Glomerular visceral epithelial cell (primary cell): ENCODE results near the gene GYPE.
"Not testable (repeated sequence)": the region's sequence is repeated elsewhere in the genome, so short reads cannot be mapped to it uniquely, and the experiment has no call there.

Source experiments
- DNase-seq: peaks from one replicate; pipeline ENCODE4 v3.0.0-alpha.2; 2016; ENCODE audit errors: extremely low spot score

Gene GYPE

GRCh38 chr4:143869925-143870324, 35.4 kb downstream of the GYPE start:
- not testable (repeated sequence) for DNase-seq

DNA sequence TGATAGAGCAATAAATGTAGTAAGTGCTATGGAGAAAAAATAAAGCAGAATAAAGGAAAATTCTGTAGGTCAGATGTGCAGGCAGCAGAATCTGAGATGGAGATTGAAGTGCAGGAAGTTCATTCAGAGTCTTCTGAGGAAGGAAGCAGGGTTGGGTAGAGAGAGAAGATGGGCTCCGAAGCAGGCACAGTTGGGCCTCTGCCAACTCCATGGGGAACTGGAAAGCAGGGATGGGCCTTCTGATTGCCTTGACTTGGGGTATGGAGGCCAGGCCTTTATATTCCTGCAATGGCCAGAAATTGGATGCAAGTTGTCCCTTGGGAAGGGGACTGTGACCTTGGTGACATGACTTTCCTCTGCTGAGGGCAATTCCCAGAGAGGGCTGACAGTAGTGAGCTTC, 42.6 kb downstream of the GYPE start:
- not testable (repeated sequence) for DNase-seq

GRCh38 chr4:143858456-143858855, 46.9 kb downstream of the GYPE start:
- DNase-seq: peak; percentile 24

GRCh38 chr4:143857391-143858336, 47.7 kb downstream of the GYPE start:
- not testable (repeated sequence) for DNase-seq

GRCh38 chr4:143856017-143856557, 49.3 kb downstream of the GYPE start:
- not testable (repeated sequence) for DNase-seq

DNA sequence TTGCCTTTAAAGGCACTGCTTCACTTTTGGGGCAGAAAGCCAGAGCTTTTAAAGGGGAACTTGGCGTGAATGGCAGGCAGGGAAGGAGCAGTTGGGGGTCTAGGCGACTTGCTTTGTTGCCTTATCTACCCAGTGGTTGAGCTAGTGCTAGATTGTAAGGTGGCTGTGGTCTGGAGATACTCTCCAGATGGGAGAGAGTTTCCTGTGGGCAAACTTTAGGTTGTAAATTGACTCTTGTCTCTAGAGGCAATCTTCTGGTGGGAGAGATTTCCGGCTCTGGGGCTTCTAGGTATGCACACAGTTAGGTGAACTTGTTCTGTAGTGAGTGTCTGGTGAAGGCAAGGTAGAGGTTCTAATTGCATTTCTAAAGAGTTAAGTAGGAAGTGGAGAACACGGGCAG, 50.7 kb downstream of the GYPE start:
- not testable (repeated sequence) for DNase-seq

DNA sequence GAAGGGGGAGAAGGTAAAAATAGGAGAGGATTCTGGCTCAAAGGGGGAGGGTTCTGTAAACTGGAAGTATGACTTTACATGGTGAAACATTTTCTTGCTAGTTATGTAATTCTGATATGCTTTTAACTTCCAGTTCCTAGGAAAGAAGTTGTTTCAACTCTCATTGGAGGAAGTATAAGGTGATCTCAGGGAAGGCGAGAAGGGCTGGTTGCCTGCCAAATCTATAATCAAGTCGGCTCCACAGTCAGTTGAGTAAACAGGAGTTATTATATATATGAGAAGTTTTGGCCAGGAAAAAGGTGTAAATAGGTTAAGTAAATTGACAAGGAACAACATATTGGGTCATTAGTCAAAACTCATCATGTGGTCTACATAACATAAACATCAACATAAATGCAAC, 56.1 kb downstream of the GYPE start:
- DNase-seq: not testable (repeated sequence)

- DNase-seq: not testable (repeated sequence)
These were observed 61.9 kb downstream of the GYPE start for GRCh38 chr4:143843506-143843832.

DNA sequence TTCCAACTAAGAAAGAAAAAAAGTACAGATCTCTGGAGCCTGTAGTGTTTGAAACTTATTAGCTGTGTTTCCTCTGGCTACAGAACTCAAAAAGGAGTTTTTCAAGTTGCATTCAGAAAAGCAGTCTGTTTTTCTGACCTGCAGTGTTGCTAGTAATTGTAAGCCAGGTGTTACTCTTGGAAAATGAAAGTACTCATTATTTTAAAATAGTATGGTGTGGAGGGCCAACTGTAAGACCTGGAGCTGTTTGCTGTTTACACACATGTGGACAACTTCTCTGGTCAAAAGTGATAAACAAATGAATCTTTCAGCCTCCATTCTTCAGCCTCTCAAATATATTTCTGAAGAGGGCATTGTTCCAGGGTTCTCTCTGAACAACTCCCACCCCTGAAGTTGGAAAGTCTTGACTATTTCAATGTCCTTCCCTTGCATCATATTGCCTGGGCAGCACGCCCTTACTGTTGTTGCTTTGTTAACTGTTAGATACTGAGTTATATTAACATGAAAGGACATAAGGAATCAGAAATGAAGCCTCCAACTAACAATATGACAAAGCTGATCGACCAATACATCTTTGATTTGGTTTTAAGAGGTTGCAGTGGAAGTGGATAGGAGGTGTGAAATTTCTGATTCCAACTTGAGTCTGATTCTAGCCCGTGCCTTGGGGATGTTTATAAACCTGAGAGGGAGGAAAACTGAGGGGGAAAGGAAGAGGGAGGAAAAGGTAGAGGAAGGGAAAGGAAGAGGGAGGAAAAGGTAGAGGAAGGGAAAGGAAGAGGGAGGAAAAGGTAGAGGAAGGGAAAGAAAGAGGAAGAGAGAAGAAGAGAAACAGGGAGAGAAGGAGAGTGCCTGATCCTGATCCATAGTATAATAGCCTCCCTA, 62.5 kb downstream of the GYPE start:
- DNase-seq: not testable (repeated sequence)

GRCh38 chr4:143839413-143839812, 65.9 kb downstream of the GYPE start:
- not testable (repeated sequence) for DNase-seq

DNA sequence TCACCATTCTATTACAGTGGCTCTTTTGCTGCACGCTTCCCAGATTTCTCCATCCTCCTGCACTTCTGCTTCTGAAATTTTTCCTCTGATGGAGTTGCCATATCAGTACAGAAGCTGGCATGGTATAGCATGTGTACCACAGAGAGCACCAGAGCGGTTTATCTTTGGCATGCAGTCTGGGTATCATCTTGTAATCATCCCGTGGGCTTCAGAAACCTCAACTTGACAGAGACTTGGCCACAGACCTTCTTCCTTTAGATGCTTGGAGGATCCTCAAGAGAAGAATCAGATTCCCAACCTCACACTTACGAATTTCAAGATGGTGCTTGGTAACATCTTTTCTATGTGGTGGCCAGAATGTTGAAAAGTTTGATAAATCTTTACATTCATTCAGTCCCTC, 71.2 kb downstream of the GYPE start:
- not testable (repeated sequence) for DNase-seq

- not testable (repeated sequence) for DNase-seq
These were observed 71.7 kb downstream of the GYPE start for GRCh38 chr4:143833676-143834075.

DNA sequence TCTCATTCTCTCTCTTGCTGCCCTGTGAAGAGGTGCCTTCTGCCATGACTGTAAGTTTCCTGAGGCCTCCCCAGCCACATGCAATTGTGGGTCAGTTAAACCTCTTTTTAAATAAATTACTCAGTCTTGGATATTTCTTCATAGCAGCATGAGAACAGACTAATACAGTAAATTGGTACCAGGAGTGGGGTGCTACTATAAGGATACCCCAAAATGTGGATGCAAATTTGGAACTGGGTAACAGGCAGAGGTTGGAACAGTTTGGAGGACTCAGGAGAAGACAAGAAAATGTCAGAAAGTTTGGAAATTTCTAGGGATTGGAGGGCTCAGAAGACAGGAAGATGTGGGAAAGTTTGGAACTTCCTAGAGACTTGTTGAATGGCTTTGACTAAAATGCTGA, 74.8 kb downstream of the GYPE start:
- DNase-seq: not testable (repeated sequence)

GRCh38 chr4:143829239-143829620, 76.1 kb downstream of the GYPE start:
- DNase-seq: not testable (repeated sequence)
